HG03095 (cell line): ENCODE measurements around the gene RASA3.

ENCODE experiments used
- ATAC-seq: cut with Tn5 transposase; IDR thresholded peaks from one replicate; pipeline ENCODE4 v1.9.1; 2021; ENCODE audit warnings: moderate library complexity; ENCODE audit not compliant: unreplicated experiment

RASA3 gene

GRCh38 chr13:114042066-114042815 is 90.2 kb downstream of the RASA3 start:
- ATAC-seq = no peak

- ATAC-seq = no peak
These were observed 90.9 kb downstream of the RASA3 start for GRCh38 chr13:114041493-114041892.

GRCh38 chr13:114039471-114040141 is 92.8 kb downstream of the RASA3 start:
- no peak for ATAC-seq

GRCh38 chr13:114038900-114039299 is 93.5 kb downstream of the RASA3 start:
- ATAC-seq = no peak

- ATAC-seq = no peak
These were observed 94.2 kb downstream of the RASA3 start for GRCh38 chr13:114038211-114038613.

GRCh38 chr13:114037674-114038073 is 94.7 kb downstream of the RASA3 start:
- no peak for ATAC-seq

- ATAC-seq = no peak
These were observed 96.6 kb downstream of the RASA3 start for GRCh38 chr13:114035583-114036531.

GRCh38 chr13:114035186-114035582 is 97.2 kb downstream of the RASA3 start:
- ATAC-seq = no peak

- ATAC-seq = no peak
These were observed 97.9 kb downstream of the RASA3 start for GRCh38 chr13:114034481-114034891.

GRCh38 chr13:114033541-114034315 is 98.7 kb downstream of the RASA3 start:
- ATAC-seq = no peak

GRCh38 chr13:114032126-114032799 is 100.2 kb downstream of the RASA3 start:
- ATAC-seq = no peak

GRCh38 chr13:114031631-114032030 is 100.8 kb downstream of the RASA3 start:
- no peak for ATAC-seq

- no peak for ATAC-seq
These were observed 101.5 kb downstream of the RASA3 start for GRCh38 chr13:114030666-114031610.

GRCh38 chr13:114029866-114030625 is 102.4 kb downstream of the RASA3 start:
- ATAC-seq = no peak

- no peak for ATAC-seq
These were observed 104.6 kb downstream of the RASA3 start for GRCh38 chr13:114027826-114028225.

- no peak for ATAC-seq
These were observed 105.2 kb downstream of the RASA3 start for GRCh38 chr13:114027046-114027715.

- ATAC-seq = no peak
These were observed 105.9 kb downstream of the RASA3 start for GRCh38 chr13:114026481-114026880.
